HepG2 (cell line): ENCODE measurements around the gene GSTM2. TPM values are rescaled to one million over a fixed set of nuclear protein-coding genes. Genes with fewer than 3 reads are reported as not detected.

Experiments
- ATAC-seq: fragments of 200-7000 bp; cut with Tn5 transposase; 3 replicates; pipeline ENCODE4 v1.9.1; 2020; ENCODE audit warnings: mild to moderate bottlenecking, moderate library complexity
- BruUV-seq: library from RNA; stranded (reverse); fragments of 400-500 nt; replicated peaks from 2 replicates; lab custom pipeline; 2021; lab: Mats Ljungman, UMichigan
- CTCF ChIA-PET: fragments of 300-600 bp; formaldehyde crosslinking; extraction: SDS; loops from one replicate; lab custom pipeline; 2021; ENCODE audit warnings: low total read pairs, inconsistent platforms, low intra/inter-chr PET ratio; lab: Yijun Ruan, JAX
- POLR2A ChIA-PET: fragments of 350-600 bp; sonication (Branson Sonifier 250); formaldehyde crosslinking; loops from one replicate; lab custom pipeline; 2020; ENCODE audit warnings: antibody characterized with exemption, inconsistent platforms; lab: Yijun Ruan, JAX
- DNase-seq: peaks from one replicate; pipeline ENCODE4 v3.0.0-alpha.2; 2015; ENCODE audit warnings: low spot score
- FAIRE-seq: peaks from 3 replicates; lab custom pipeline; 2011; peaks lifted over from hg19 to GRCh38; lab: Jason Lieb, UNC
- H2AFZ ChIP-seq: one replicate; pipeline ENCODE4 v1.6.1; 2011; ENCODE audit warnings: low read length, inconsistent platforms
- H3K27ac ChIP-seq: fragments of 300-600 bp; 3 replicates; pipeline ENCODE4 v1.8.0; 2011; ENCODE audit warnings: mixed run types, mild to moderate bottlenecking, mixed read lengths, low read length, inconsistent platforms; ENCODE audit not compliant: insufficient read depth; ENCODE audit errors: extremely low read length
- H3K27me3 ChIP-seq, 2 experiments: fragments of 200-600 bp in 1 of 2; 2 replicates in 1 of 2; 3 replicates in 1 of 2; pipeline versions ENCODE4 v1.6.0 to v1.8.0; 2011; ENCODE audit warnings: low read length in 2 of 2, mild to moderate bottlenecking in 2 of 2, moderate library complexity in 2 of 2, inconsistent platforms in 1 of 2; ENCODE audit not compliant: insufficient read depth in 2 of 2, control insufficient read depth in 1 of 2
- H3K36me3 ChIP-seq, 2 experiments: fragments of 200-600 bp in 1 of 2; replicated peaks in 1 of 2; 2 replicates in 1 of 2; 3 replicates in 1 of 2; pipeline versions ENCODE4 v1.5.1 to v1.8.0; 2011; ENCODE audit warnings: low read length in 2 of 2, inconsistent platforms in 1 of 2; ENCODE audit not compliant: insufficient read depth in 2 of 2, control insufficient read depth in 1 of 2
- H3K4me1 ChIP-seq: 2 replicates; pipeline ENCODE4 v1.5.1; 2012; ENCODE audit warnings: low read length, inconsistent platforms; ENCODE audit not compliant: insufficient read depth
- H3K4me2 ChIP-seq: 2 replicates; pipeline ENCODE4 v1.6.0; 2011; ENCODE audit warnings: low read depth, low read length, inconsistent platforms
- H3K4me3 ChIP-seq, 3 experiments: fragments of 200-600 bp in 1 of 3; sonication (generic), shearing (Covaris generic) in 1 of 3; replicated peaks in 1 of 3; 2 replicates each; pipeline ENCODE4 v1.5.1; 2011 to 2016; ENCODE audit warnings: low read length in 3 of 3, inconsistent platforms in 2 of 3, low read depth in 2 of 3, mild to moderate bottlenecking in 2 of 3, control low read depth in 1 of 3, mixed read lengths in 1 of 3; ENCODE audit not compliant: insufficient read depth in 1 of 3
- H3K79me2 ChIP-seq: one replicate; pipeline ENCODE4 v1.6.1; 2011; ENCODE audit warnings: low read length, inconsistent platforms; ENCODE audit not compliant: insufficient read depth
- H3K9ac ChIP-seq: 2 replicates; pipeline ENCODE4 v1.6.0; 2011; ENCODE audit warnings: mild to moderate bottlenecking, low read depth, low read length, inconsistent platforms; ENCODE audit not compliant: insufficient read depth
- H3K9me3 ChIP-seq: 2 replicates; pipeline ENCODE4 v1.5.1; 2012; ENCODE audit warnings: mild to moderate bottlenecking, low read length
- H4K20me1 ChIP-seq: 2 replicates; pipeline ENCODE4 v1.6.0; 2011; ENCODE audit warnings: inconsistent platforms, mild to moderate bottlenecking, low read length, moderate library complexity; ENCODE audit not compliant: insufficient read depth
- DR1 ChIP-seq: sonication (generic); formaldehyde crosslinking; IDR thresholded peaks from 2 replicates; pipeline ENCODE4 v1.8.0; 2021; ENCODE audit warnings: mild to moderate bottlenecking, missing genetic modification reagents, inconsistent platforms
- FOXP1 ChIP-seq, 2 experiments: fragments of 450-650 bp in 1 of 2; IDR thresholded peaks; 2 replicates each; pipeline ENCODE4 v1.6.1; 2017 to 2018; ENCODE audit warnings: antibody characterized with exemption in 1 of 2
- NR0B2 ChIP-seq: sonication (generic); formaldehyde crosslinking; IDR thresholded peaks from 2 replicates; pipeline ENCODE4 v1.4.0; 2020; ENCODE audit warnings: mild to moderate bottlenecking, missing genetic modification reagents
- SRSF1 ChIP-seq: fragments of 200-400 bp; formaldehyde crosslinking; optimal IDR thresholded peaks from 2 replicates; pipeline ENCODE3; 2017; ENCODE audit warnings: mild to moderate bottlenecking, low read depth, low read length, moderate library complexity
- ZNF883 ChIP-seq: sonication (generic); formaldehyde crosslinking; IDR thresholded peaks from 2 replicates; pipeline ENCODE4 v1.5.1; 2020; ENCODE audit warnings: mild to moderate bottlenecking, missing genetic modification reagents; ENCODE audit errors: not compliant biosample characterization
- WGBS: methylation state at CpG from one replicate; pipeline ENCODE4 v1.1.6; 2017; ENCODE audit warnings: low lambda C conversion rate; 5-methylcytosine and 5-hydroxymethylcytosine counted together
- in situ Hi-C: cut with HindIII; loops from 2 replicates; pipeline ENCODE4 v1.10.0; 2017; ENCODE audit warnings: low pct_unique_long_range_greater_than_20kb; ENCODE audit not compliant: extremely low pct_ligation_motif_present
- intact Hi-C: fragments of 100-400 bp; cut with micrococcal nuclease; formaldehyde crosslinking; loops from one replicate; pipeline ENCODE4 v1.10.0; 2022; ENCODE audit not compliant: unreplicated experiment
- polyA plus RNA-seq, 8 experiments: library from polyadenylated mRNA; depleted of rRNA in 3 of 8; stranded (reverse) in 7 of 8; unstranded in 1 of 8; fragments of >200 nt; fragmentation: Illumina TruSeq in 4 of 8; extraction: Trizol in 4 of 8; gene quantifications; 2 replicates each; pipeline versions ENCODE4 v1.2.1 to v1.2.3, GENCODE V29; 2011 to 2016; ENCODE audit warnings: low read depth in 4 of 8, missing spikeins in 1 of 8, mixed read lengths in 1 of 8; ENCODE audit not compliant: insufficient read depth in 1 of 8
- total RNA-seq, 5 experiments: library from RNA; depleted of rRNA; stranded (reverse); fragments of >200 nt; fragmentation: Illumina TruSeq; extraction: Trizol; gene quantifications; 2 replicates each; pipeline ENCODE4 v1.2.3, GENCODE V29; 2016; ENCODE audit warnings: low read depth in 1 of 5
- TF ChIP-seq, protein P1 (sequence below): sonication (generic); formaldehyde crosslinking; conservative IDR thresholded peaks from 2 replicates; pipeline ENCODE4 v1.4.0; 2020; ENCODE audit warnings: missing genetic modification reagents
- TF ChIP-seq, protein P2 (sequence below): IDR thresholded peaks from 2 replicates; pipeline ENCODE4 v1.6.1; 2016; ENCODE audit warnings: mild to moderate bottlenecking
- TF ChIP-seq, protein P3 (sequence below), 2 experiments: fragments of 450-650 bp in 1 of 2; sonication (generic) in 1 of 2; formaldehyde crosslinking in 1 of 2; IDR thresholded peaks; 2 replicates each; pipeline versions ENCODE4 v1.6.1 to v1.8.0; 2016 to 2022; ENCODE audit warnings: antibody characterized with exemption in 1 of 2, mild to moderate bottlenecking in 1 of 2, missing genetic modification reagents in 1 of 2
- TF ChIP-seq, protein P4 (sequence below): sonication (generic); formaldehyde crosslinking; IDR thresholded peaks from 2 replicates; pipeline ENCODE4 v1.9.0; 2022; ENCODE audit warnings: missing genetic modification reagents, mild to moderate bottlenecking, borderline replicate concordance

Gene GSTM2
- total and polyA plus RNA-seq, 2 of the 13 experiments (the other 11 are each of a cell fraction or from before 2014, with no cell fraction given) = 7.0 to 15.0 TPM

DNA sequence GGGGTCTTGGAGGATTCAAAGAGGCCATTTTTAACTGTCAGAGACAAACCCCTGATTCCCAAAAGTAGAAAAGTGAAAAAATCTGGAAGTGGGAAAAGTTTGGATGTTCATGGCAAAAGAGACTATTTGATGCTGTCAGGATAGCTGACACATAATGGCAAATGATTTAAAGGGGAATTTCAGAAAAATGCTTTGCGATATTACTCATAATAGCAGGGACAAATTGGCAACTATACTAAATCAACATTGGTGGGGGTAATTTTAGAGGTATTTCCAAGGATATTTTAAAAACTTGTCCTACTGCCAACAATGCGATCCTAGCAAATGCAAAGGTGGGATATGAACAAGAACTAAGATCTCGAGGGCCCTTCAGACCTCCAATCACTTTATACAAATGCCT, 17.2 kb upstream of the GSTM2 start:
- 0 out of 5 replicates have a peak, but pooled peaks cover 0 to 4% of the 10 kb centered on the region in 2 experiments for H3K27me3 ChIP-seq
- no peak overlapping the region for H3K4me2 ChIP-seq
- H2AFZ ChIP-seq = no peak overlapping the region
- in situ Hi-C loops (no loop called here), intact Hi-C loops (no loop called here)
- no peak overlapping the region for H3K27ac ChIP-seq
- peaks cover 12% of the 10 kb centered on the region for H3K4me1 ChIP-seq
- FAIRE-seq = no peak
- H3K4me3 ChIP-seq = no peak overlapping the region
- ChIA-PET POLR2A (interaction anchor here (1.4 kb wide), 1 partner anchor 11 kb away, joined by 3 read pairs; no protein-coding TSS in a partner anchor), CTCF (no interaction called here)
- no peaks in the 10 kb centered on the region for H3K9me3 ChIP-seq
- ATAC-seq = no peak
- no peaks in the 10 kb centered on the region for H3K79me2 ChIP-seq
- 74% methylated on average over 3 of the region's 3 CpGs for WGBS
- BruUV-seq = no TSS peak
- H4K20me1 ChIP-seq = no peaks in the 10 kb centered on the region
- H3K9ac ChIP-seq = no peak overlapping the region
- H3K36me3 ChIP-seq = no peaks in the 10 kb centered on the region
- no peak for DNase-seq
- TF ChIP-seq SRSF1 (no peak), DR1 (CRISPR knock-in tag) (no peak), ZNF883 (CRISPR knock-in tag) (no peak), NR0B2 (CRISPR knock-in tag) (no peak), FOXP1 (IDR thresholded peaks at IDR 0.05) (no peak), FOXP1 (CRISPR knock-in tag; IDR thresholded peaks at IDR 0.05) (no peak)
- TF ChIP-seq, protein P1, sequence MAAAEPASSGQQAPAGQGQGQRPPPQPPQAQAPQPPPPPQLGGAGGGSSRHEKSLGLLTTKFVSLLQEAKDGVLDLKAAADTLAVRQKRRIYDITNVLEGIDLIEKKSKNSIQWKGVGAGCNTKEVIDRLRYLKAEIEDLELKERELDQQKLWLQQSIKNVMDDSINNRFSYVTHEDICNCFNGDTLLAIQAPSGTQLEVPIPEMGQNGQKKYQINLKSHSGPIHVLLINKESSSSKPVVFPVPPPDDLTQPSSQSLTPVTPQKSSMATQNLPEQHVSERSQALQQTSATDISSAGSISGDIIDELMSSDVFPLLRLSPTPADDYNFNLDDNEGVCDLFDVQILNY (CRISPR knock-in tag) = no peak
- TF ChIP-seq, protein P2, sequence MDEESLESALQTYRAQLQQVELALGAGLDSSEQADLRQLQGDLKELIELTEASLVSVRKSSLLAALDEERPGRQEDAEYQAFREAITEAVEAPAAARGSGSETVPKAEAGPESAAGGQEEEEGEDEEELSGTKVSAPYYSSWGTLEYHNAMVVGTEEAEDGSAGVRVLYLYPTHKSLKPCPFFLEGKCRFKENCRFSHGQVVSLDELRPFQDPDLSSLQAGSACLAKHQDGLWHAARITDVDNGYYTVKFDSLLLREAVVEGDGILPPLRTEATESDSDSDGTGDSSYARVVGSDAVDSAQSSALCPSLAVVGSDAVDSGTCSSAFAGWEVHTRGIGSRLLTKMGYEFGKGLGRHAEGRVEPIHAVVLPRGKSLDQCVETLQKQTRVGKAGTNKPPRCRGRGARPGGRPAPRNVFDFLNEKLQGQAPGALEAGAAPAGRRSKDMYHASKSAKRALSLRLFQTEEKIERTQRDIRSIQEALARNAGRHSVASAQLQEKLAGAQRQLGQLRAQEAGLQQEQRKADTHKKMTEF (CRISPR knock-in tag) = no peak
- TF ChIP-seq, protein P3, sequence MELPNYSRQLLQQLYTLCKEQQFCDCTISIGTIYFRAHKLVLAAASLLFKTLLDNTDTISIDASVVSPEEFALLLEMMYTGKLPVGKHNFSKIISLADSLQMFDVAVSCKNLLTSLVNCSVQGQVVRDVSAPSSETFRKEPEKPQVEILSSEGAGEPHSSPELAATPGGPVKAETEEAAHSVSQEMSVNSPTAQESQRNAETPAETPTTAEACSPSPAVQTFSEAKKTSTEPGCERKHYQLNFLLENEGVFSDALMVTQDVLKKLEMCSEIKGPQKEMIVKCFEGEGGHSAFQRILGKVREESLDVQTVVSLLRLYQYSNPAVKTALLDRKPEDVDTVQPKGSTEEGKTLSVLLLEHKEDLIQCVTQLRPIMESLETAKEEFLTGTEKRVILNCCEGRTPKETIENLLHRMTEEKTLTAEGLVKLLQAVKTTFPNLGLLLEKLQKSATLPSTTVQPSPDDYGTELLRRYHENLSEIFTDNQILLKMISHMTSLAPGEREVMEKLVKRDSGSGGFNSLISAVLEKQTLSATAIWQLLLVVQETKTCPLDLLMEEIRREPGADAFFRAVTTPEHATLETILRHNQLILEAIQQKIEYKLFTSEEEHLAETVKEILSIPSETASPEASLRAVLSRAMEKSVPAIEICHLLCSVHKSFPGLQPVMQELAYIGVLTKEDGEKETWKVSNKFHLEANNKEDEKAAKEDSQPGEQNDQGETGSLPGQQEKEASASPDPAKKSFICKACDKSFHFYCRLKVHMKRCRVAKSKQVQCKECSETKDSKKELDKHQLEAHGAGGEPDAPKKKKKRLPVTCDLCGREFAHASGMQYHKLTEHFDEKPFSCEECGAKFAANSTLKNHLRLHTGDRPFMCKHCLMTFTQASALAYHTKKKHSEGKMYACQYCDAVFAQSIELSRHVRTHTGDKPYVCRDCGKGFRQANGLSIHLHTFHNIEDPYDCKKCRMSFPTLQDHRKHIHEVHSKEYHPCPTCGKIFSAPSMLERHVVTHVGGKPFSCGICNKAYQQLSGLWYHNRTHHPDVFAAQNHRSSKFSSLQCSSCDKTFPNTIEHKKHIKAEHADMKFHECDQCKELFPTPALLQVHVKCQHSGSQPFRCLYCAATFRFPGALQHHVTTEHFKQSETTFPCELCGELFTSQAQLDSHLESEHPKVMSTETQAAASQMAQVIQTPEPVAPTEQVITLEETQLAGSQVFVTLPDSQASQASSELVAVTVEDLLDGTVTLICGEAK (IDR thresholded peaks at IDR 0.05) = no peak
- TF ChIP-seq, protein P3 (CRISPR knock-in tag; IDR thresholded peaks at IDR 0.05) = no peak
- TF ChIP-seq, protein P4, sequence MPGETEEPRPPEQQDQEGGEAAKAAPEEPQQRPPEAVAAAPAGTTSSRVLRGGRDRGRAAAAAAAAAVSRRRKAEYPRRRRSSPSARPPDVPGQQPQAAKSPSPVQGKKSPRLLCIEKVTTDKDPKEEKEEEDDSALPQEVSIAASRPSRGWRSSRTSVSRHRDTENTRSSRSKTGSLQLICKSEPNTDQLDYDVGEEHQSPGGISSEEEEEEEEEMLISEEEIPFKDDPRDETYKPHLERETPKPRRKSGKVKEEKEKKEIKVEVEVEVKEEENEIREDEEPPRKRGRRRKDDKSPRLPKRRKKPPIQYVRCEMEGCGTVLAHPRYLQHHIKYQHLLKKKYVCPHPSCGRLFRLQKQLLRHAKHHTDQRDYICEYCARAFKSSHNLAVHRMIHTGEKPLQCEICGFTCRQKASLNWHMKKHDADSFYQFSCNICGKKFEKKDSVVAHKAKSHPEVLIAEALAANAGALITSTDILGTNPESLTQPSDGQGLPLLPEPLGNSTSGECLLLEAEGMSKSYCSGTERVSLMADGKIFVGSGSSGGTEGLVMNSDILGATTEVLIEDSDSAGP (CRISPR knock-in tag) = no peak
